ENCODE measurements around the gene POLR2I.

The POLR2I gene

DNA sequence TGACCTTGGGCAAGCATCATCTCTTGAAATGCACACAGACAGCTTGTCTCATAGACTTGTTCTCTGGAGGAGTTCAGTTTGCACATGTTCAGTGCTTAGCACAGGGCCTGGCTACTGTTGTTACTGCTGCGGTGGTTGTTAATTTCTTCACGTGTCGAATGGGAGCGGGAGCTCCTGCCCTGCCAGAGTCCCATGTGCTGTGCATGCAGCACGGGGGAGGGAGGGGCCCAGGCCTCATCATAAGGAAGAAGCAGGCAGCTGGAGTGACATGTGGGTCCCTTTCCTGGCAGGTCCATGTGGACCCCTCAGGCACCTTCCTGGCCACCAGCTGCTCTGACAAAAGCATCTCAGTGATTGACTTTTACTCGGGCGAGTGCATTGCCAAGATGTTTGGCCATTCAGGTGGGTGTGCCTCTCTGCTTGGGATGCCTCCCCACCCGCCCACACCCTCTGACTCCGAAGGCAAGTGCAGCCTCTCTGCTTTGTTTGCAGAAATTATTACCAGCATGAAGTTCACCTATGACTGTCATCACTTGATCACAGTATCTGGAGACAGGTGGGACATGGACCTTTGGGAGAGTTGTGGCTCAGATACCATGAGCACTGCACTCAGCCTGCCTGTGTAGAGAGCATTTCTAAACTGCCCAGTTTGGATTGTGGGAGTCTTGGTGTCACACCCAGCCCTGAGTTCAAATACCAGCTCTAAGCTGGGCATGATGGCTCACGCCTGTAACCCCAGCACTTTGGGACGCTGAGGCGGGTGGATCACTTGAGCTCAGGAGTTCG is 23.6 kb downstream of the POLR2I start:
- TF ChIP-seq, protein P1, sequence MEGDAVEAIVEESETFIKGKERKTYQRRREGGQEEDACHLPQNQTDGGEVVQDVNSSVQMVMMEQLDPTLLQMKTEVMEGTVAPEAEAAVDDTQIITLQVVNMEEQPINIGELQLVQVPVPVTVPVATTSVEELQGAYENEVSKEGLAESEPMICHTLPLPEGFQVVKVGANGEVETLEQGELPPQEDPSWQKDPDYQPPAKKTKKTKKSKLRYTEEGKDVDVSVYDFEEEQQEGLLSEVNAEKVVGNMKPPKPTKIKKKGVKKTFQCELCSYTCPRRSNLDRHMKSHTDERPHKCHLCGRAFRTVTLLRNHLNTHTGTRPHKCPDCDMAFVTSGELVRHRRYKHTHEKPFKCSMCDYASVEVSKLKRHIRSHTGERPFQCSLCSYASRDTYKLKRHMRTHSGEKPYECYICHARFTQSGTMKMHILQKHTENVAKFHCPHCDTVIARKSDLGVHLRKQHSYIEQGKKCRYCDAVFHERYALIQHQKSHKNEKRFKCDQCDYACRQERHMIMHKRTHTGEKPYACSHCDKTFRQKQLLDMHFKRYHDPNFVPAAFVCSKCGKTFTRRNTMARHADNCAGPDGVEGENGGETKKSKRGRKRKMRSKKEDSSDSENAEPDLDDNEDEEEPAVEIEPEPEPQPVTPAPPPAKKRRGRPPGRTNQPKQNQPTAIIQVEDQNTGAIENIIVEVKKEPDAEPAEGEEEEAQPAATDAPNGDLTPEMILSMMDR (IDR thresholded peaks at IDR 0.05; ENCODE audit: low read depth, low read length, missing control alignments) = no peak
- H3K4me3 ChIP-seq (ENCODE audit: low read depth, low read length) = no peak overlapping the region
- no peak for DNase-seq (ENCODE audit: low read depth)

DNA sequence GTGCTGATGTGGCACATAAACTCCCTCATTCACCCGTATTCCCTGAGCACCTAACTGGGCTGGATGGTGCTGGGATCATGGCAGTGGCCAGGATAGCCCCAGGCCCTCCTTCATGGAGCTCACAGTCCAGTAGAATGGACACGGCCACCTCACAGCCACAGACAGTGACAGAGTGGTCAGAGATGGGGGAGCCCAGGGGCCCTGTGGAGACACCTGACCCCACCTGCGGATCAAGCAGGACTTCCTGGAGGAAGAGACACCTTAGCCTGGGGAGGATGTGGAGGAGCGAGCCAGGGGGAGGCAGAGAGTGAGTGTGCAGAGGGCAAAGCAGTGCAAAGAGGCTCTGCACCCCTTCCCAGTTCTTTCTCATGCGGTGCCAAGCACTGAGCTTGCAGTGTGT is 24.8 kb downstream of the POLR2I start:
- no peak for DNase-seq (ENCODE audit: low read depth)
- no peak overlapping the region for H3K4me3 ChIP-seq (ENCODE audit: low read depth, low read length)
- TF ChIP-seq, protein P1 (IDR thresholded peaks at IDR 0.05; ENCODE audit: low read depth, low read length, missing control alignments) = no peak

DNA sequence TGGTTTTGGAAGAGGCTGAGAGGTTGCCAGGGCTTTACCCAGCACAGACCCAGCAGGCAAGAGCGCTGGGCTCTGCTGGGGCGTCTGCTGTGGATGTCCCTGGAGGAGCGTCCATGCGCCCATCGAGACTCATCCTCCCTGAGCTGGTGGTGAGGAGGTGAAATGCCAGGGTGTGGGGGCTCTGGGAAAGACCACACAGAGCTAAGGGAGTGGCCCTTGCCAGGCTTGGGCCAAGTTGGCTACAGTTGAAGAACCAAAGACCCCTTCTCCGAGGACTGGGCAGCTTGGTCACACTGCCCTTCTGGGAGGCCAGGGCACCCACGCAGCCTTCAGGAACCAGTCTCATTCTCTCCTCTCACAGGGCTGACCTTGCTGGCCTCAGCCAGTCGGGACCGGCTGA is 28.3 kb downstream of the POLR2I start:
- TF ChIP-seq, protein P1 (IDR thresholded peaks at IDR 0.05; ENCODE audit: low read depth, low read length, missing control alignments) = no peak
- no peak for DNase-seq (ENCODE audit: low read depth)
- H3K4me3 ChIP-seq (ENCODE audit: low read depth, low read length) = no peak overlapping the region

DNA sequence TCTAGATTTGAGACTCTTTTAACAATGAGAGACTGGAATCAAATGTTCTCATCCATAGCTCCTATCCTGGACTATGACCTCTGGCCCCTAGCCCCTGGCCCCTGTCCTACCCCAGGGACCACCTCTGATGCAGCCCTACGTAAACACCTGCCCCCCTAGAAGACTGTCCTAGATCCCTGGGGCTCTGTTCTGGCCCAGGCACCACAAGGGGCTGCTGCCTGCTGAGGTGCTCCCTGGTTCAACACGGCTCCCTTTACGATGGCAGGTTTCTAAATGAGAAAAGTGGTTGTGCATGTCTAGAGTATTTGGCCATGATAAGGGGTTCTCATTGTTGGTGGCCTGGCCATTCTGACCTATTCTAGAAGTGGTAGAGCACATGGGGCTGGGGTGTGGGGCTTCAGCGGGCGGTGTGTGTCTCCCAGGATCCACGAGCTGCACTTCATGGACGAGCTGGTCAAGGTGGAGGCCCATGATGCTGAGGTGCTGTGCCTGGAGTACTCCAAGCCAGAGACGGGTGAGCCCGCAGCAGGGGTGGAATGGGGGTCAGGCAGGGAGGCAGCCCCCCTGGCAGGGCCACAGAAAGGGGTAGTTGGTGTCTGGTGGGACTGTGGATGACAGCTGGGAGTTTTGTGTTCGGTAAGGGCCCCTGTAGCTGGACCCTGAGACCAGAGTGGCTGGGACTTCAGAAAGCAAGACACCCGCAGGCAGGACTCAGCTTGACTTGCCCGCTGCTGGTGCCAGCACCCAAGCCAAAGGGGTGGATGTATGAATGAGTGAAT is 30.3 kb downstream of the POLR2I start:
- H3K4me3 ChIP-seq (ENCODE audit: low read depth, low read length) = no peak overlapping the region
- no peak for DNase-seq (ENCODE audit: low read depth)
- TF ChIP-seq, protein P1 (IDR thresholded peaks at IDR 0.05; ENCODE audit: low read depth, low read length, missing control alignments) = no peak

GRCh38 chr19:36082916-36083315 is 31.8 kb downstream of the POLR2I start:
- no peak overlapping the region for H3K4me3 ChIP-seq (ENCODE audit: low read depth, low read length)
- TF ChIP-seq, protein P1 (IDR thresholded peaks at IDR 0.05; ENCODE audit: low read depth, low read length, missing control alignments) = no peak
- no peak for DNase-seq (ENCODE audit: low read depth)

DNA sequence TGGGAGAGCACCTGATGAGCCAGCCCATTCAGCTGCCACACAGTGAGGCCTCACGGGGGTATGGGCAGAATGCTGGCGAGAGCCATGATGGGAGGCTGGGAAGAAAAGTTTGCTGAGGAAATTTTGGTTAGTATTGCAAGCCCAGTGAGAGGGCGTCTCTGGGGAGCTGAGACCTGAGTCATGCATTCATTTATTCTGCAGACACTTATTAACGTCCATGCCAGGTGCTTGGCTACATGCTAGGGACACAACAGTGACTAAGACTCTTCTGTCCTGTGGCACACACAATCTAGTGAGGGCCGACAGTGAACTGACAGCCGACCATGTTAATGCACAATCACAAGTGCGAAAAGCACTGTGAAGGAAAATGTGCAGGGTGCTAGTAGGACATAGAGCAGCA is 32.8 kb downstream of the POLR2I start:
- DNase-seq (ENCODE audit: low read depth) = no peak
- TF ChIP-seq, protein P1 (IDR thresholded peaks at IDR 0.05; ENCODE audit: low read depth, low read length, missing control alignments) = no peak
- H3K4me3 ChIP-seq (ENCODE audit: low read depth, low read length) = no peak overlapping the region

All from GM12864 (cell line).